22Rv1 (cell line): ENCODE measurements around the gene SNRPA1.

Experiments used
- CTCF ChIP-seq: fragments of 450-650 bp; IDR thresholded peaks from 2 replicates; pipeline ENCODE4 v1.5.1; 2017; ENCODE audit warnings: mild to moderate bottlenecking
- ZFX ChIP-seq: fragments of 450-650 bp; IDR thresholded peaks from 2 replicates; pipeline ENCODE4 v1.6.1; 2017; ENCODE audit warnings: antibody characterized with exemption, borderline replicate concordance

GRCh38 chr15:101254157-101255050, 40.6 kb downstream of the SNRPA1 start:
- TF ChIP-seq CTCF = no peak
- TF ChIP-seq ZFX = no peak
